A673 (cell line): ENCODE measurements around the gene ZDHHC21. TPM values are rescaled to one million over a fixed set of nuclear protein-coding genes. Genes with fewer than 3 reads are reported as not detected.

Experiments used
- BruUV-seq: library from RNA; stranded (reverse); fragments of 400-500 nt; replicated peaks from 2 replicates; lab custom pipeline; 2021; lab: Mats Ljungman, UMichigan
- CTCF ChIA-PET: fragments of 300-600 bp; sonication (Branson Sonifier 250); formaldehyde crosslinking; loops from one replicate; lab custom pipeline; 2022; ENCODE audit warnings: antibody characterized with exemption; lab: Charles Lee
- POLR2A ChIA-PET: fragments of 300-600 bp; sonication (Branson Sonifier 250); formaldehyde crosslinking; loops from one replicate; lab custom pipeline; 2022; ENCODE audit warnings: antibody characterized with exemption; ENCODE audit not compliant: low non-redundant PET; lab: Charles Lee
- DNase-seq: peaks from one replicate; pipeline ENCODE4 v3.0.0-alpha.2; 2015; ENCODE audit warnings: low spot score
- H3K27ac ChIP-seq: fragments of 200-600 bp; sonication (generic); 2 replicates; pipeline ENCODE4 v1.5.1; 2016; ENCODE audit warnings: mixed run types, low read depth, mild to moderate bottlenecking, mixed read lengths, antibody characterized with exemption, low read length; ENCODE audit not compliant: poor library complexity, severe bottlenecking
- H3K27me3 ChIP-seq: fragments of 200-600 bp; sonication (generic); replicated peaks from 2 replicates; pipeline ENCODE4 v1.6.1; 2017; ENCODE audit warnings: mixed run types, low read depth, mild to moderate bottlenecking, mixed read lengths, antibody characterized with exemption, low read length; ENCODE audit not compliant: insufficient read depth, poor library complexity
- H3K36me3 ChIP-seq: fragments of 200-600 bp; sonication (generic); 2 replicates; pipeline ENCODE4 v1.6.1; 2016; ENCODE audit warnings: mixed run types, mild to moderate bottlenecking, mixed read lengths, antibody characterized with exemption, low read length; ENCODE audit not compliant: insufficient read depth, poor library complexity, severe bottlenecking
- H3K4me1 ChIP-seq: fragments of 200-600 bp; sonication (generic); 2 replicates; pipeline ENCODE4 v1.6.1; 2017; ENCODE audit warnings: mixed run types, mild to moderate bottlenecking, mixed read lengths, antibody characterized with exemption, low read length; ENCODE audit not compliant: insufficient read depth, poor library complexity, severe bottlenecking
- H3K4me3 ChIP-seq: fragments of 200-600 bp; sonication (generic); 2 replicates; pipeline ENCODE4 v1.5.1; 2016; ENCODE audit warnings: low read depth, mixed run types, mild to moderate bottlenecking, mixed read lengths, low read length; ENCODE audit not compliant: poor library complexity, severe bottlenecking
- H3K9me3 ChIP-seq: fragments of 200-600 bp; sonication (generic); 2 replicates; pipeline ENCODE4 v1.6.1; 2016; ENCODE audit warnings: mixed run types, low read depth, mild to moderate bottlenecking, mixed read lengths, antibody characterized with exemption, low read length; ENCODE audit not compliant: poor library complexity, severe bottlenecking
- CTCF ChIP-seq: fragments of 300-800, 200-600 bp; sonication (generic); conservative IDR thresholded peaks from 2 replicates; pipeline ENCODE4 v1.5.1; 2017; ENCODE audit warnings: low read depth, mild to moderate bottlenecking, antibody characterized with exemption, low read length, moderate library complexity, mixed read lengths
- EZH2 ChIP-seq: fragments of 200-600 bp; sonication (generic); IDR thresholded peaks from 2 replicates; pipeline ENCODE4 v1.6.1; 2017; ENCODE audit warnings: borderline replicate concordance, low read depth, mild to moderate bottlenecking, mixed read lengths, antibody characterized with exemption, low read length; ENCODE audit not compliant: poor library complexity, severe bottlenecking
- intact Hi-C: fragments of 100-400 bp; cut with micrococcal nuclease; formaldehyde crosslinking; loops from one replicate; pipeline ENCODE4 v1.10.0; 2022; ENCODE audit not compliant: unreplicated experiment
- total RNA-seq: library from RNA; stranded (reverse); gene quantifications from 2 replicates; pipeline ENCODE4 v1.2.3, GENCODE V29; 2021

The ZDHHC21 gene
- total RNA-seq, 1 experiment from 2014 or later, result 30.4 TPM

- peaks cover 53% of the 10 kb centered on the region for H3K36me3 ChIP-seq
- H3K4me1 ChIP-seq, result no peaks in the 10 kb centered on the region
- no peak overlapping the region for H3K4me3 ChIP-seq
- ChIA-PET CTCF (no interaction called here), POLR2A (no interaction called here)
- BruUV-seq, result no TSS peak
- H3K27ac ChIP-seq, result no peak overlapping the region
- intact Hi-C loops, result loop anchor here (10.0 kb wide), 1 partner anchor 189 kb away; no protein-coding TSS in a partner anchor
- peaks cover 17% of the 10 kb centered on the region for H3K9me3 ChIP-seq
- TF ChIP-seq EZH2 (no peak), CTCF (no peak)
- DNase-seq, result no peak
- H3K27me3 ChIP-seq, result no peaks in the 10 kb centered on the region
These were observed 39.7 kb downstream of the ZDHHC21 start for GRCh38 chr9:14653511-14653910.

GRCh38 chr9:14652729-14653377 is 40.4 kb downstream of the ZDHHC21 start:
- CTCF ChIA-PET, result no interaction called here
- Histone ChIP-seq H3K27ac (no peak overlapping the region), H3K9me3 (peaks cover 17% of the 10 kb centered on the region), H3K4me1 (no peaks in the 10 kb centered on the region), H3K4me3 (no peak overlapping the region), H3K36me3 (peaks cover 48% of the 10 kb centered on the region), H3K27me3 (no peaks in the 10 kb centered on the region)
- DNase-seq, result peak; percentile 46
- no TSS peak for BruUV-seq
- POLR2A ChIA-PET, result no interaction called here
- TF ChIP-seq EZH2, result no peak
- peak; percentile 56 for TF ChIP-seq CTCF
- intact Hi-C loops, result loop anchor here (10.0 kb wide), 1 partner anchor 188 kb away; no protein-coding TSS in a partner anchor

- H3K27ac ChIP-seq, result peak overlapping the region; percentile 23
- no peak overlapping the region for H3K4me3 ChIP-seq
- CTCF ChIA-PET, result no interaction called here
- H3K27me3 ChIP-seq, result no peaks in the 10 kb centered on the region
- BruUV-seq, result no TSS peak
- TF ChIP-seq EZH2 (no peak), CTCF (no peak)
- POLR2A ChIA-PET, result no interaction called here
- intact Hi-C loops, result loop anchor here (10.0 kb wide), 1 partner anchor 186 kb away; no protein-coding TSS in a partner anchor
- peaks cover 17% of the 10 kb centered on the region for H3K9me3 ChIP-seq
- H3K4me1 ChIP-seq, result no peaks in the 10 kb centered on the region
- DNase-seq, result no peak
- H3K36me3 ChIP-seq, result peaks cover 35% of the 10 kb centered on the region
These were observed 42.6 kb downstream of the ZDHHC21 start for GRCh38 chr9:14650596-14650995.
